Activated T-cell treated with anti-CD3 and anti-CD28 coated beads, Interleukin-2, amount 50 U/mL, for 1 hour (primary cell): ENCODE measurements around the gene ATRN.
A peak's percentile ranks its signal among the peaks of the same experiment; 100 is the strongest.
"Not testable (repeated sequence)": the region's sequence is repeated elsewhere in the genome, so short reads cannot be mapped to it uniquely, and the experiment has no call there.

Experiments used
- DNase-seq: peaks from one replicate; pipeline ENCODE4 v3.0.0-alpha.2; 2020

The ATRN gene

DNA sequence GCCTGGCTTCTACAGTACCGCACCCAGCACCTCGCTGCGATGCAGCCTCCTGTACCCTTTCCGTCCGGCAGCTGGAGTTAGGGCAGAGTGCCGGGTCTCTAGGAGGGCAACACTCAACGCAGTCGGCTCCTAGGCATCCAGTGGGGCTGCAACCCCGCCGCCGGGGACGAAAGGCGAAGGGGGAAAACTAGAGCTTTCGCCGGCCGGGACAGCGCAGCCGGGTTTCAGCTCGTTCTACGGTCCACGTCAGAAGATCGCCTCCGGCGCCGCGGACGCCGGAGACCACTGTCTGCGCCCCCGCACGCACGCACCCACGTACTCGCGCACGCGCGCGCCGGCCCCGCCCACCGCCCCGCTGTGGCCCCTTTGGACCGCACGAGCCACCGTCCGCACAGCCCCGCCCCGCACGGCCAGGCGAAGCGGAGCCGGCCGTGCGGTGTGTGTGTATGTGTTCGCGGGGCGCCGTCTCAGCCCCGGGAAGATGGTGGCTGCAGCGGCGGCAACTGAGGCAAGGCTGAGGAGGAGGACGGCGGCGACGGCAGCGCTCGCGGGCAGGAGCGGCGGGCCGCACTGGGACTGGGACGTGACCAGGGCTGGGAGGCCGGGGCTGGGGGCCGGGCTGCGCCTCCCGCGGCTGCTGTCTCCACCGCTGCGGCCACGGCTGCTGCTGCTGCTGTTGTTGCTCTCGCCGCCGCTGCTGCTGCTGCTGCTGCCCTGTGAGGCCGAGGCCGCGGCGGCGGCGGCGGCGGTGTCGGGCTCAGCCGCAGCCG lies at the start of gene ATRN:
TSS of gene ATRN (plus strand) at position 392 of the 770 bp plus-strand sequence. CDS start at position 482, 90 bp downstream.
- DNase-seq: peak; percentile 89

GRCh38 chr20:3421985-3422384 lies 48.8 kb upstream of the ATRN start:
- DNase-seq: no peak

- DNase-seq: no peak
Observed at GRCh38 chr20:3423126-3423525, 47.7 kb upstream of the ATRN start.

- not testable (repeated sequence) for DNase-seq
Observed at GRCh38 chr20:3426766-3427165, 44.1 kb upstream of the ATRN start.

DNA sequence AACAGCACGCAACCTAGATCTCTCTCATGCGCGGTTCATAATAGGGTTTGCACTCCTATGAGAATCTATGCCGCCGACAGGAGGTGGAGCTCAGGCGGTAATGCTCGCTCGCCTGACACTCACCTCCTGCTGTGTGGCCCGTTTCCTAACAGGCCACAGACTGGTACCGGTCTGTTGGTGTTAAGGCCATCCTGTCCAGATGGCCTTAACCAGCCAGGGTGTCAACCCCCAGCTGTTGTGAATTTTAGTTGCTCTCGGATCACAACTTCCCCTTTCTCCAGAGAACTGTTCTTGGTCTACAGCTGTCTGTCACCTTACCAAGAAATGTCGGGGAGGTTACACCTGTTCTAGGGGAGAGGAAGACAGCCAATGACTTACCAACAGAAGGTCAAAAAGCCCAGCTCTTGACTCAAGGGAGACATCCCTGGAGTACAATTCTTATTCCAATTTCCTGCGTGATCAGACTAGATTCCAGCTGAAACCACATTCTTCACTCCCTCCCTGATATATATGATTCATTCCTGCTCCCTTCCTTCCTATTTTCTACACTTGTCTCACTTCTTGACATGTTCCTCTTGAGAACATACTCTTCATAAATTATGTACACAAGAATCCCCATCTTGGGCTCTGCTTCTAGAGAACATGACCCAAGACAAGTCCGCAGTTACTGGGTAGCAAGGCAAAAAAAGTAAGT lies 40.3 kb upstream of the ATRN start:
- no peak for DNase-seq

- no peak for DNase-seq
Observed at GRCh38 chr20:3431109-3431508, 39.7 kb upstream of the ATRN start.

DNA sequence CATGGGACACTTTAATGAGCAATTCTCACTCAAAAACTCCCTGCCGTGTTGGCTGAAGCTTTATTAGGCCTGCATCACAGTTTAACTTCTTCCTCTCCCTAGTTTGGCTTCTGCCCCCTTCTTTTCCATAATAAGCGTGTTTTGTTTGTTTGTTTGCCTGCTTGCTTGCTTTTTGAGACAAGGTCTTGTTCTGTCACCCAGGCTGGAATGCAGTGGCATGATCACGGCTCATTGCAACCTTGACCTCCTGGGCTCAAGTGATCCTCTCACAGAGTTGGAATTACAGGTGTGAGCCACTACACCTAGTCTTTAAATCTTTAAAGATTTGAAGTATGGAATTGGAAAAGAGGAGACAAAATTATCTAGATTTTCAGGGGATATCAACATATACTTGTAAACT lies 38.0 kb upstream of the ATRN start:
- no peak for DNase-seq

DNA sequence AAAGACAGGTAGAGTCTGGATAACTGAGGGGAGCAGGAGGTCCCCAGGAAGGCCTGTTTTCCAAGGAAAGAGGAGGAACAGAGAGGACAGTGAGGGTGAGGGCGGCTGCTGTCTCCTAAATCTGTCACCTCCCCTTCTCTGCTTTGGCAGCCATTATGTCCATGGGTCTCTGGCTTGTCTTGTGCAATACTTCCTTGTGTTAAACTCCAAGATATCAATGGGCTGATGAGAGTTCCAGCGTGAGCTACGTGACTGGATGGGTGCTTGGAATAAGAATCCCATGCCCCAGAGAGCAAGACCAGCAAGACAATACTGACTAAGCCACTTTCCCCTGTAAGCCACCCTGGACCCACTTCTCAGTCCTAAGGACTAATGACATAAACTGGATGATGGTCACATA lies 37.1 kb upstream of the ATRN start:
- DNase-seq: no peak

DNA sequence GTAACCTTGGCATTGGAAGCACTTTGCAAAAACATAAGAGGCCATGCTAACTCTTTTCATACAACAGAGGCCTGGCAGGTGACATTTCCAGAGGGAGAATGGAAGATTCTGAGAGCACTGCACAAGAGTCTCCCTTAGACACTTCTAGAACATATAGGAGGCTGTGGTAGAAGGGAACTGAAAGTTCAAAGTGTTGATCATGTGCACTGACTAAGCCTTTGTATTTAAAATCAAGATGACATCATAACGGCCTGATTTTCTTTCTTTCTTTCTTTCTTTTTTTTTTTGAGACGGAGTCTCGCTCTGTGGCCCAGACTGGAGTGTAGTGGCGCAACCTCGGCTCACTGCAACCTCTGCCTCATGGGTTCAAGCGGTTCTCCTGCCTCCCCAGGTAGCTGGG lies 36.6 kb upstream of the ATRN start:
- no peak for DNase-seq

- DNase-seq: no peak
Observed at GRCh38 chr20:3436864-3437574, 33.8 kb upstream of the ATRN start.

DNA sequence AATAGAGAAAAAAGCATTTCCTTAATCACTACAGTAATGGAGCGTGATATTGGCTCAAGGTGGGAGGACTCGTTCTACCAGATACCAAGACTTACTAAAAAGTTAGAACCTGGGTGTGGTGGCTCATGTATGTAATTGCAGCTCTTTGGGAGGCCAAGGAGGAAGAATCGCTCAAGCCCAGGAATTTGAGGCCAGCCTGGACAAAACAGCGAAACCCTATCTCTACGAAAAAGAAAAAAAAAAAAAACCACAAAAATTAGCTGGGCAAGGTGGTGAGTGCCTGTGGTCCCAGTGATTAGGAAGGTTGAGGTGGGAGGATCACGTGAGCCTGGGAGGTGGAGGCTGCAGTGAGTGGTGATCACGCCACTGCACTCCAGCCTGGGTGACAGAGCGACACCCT lies 24.0 kb upstream of the ATRN start:
- DNase-seq: no peak

DNA sequence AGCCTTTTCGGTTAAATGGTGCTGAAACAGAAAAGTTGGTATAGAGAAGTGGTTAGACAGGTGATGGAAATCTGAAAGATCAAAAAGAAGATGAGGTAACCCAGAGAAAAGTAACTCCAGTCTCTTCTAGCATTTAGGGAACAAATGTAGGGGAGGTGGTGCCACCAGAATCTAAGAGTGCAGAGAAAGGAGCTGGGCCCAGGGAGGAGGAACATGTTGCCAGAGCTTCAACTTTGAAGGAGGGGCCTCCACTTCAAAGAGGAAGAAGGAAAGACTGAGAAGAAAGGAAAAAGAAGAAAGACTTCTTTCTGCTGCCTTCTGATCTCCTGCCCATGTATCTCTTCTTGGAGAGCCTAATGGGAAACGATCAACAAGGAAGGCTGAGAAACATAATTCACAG lies 23.5 kb upstream of the ATRN start:
- no peak for DNase-seq

DNA sequence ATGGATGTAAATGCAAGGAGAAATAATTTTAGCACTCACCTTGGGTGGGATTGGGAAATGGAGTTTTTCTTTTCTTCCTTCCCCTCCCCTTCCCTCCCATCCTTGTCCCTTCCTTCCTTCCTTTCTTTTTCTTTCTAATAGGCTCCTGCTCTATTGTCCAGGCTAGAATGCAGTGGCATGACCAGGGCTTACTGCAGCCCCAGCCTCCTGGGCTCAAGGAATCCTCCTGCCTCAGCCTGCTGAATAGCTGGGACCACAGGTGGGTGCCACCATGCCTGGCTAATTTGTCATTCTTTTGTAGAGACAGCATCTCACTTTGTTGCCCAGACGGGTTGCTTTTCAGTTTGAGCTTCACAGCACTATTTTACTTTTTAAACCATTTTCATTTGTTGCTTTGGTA lies 21.5 kb upstream of the ATRN start:
- no peak for DNase-seq

DNA sequence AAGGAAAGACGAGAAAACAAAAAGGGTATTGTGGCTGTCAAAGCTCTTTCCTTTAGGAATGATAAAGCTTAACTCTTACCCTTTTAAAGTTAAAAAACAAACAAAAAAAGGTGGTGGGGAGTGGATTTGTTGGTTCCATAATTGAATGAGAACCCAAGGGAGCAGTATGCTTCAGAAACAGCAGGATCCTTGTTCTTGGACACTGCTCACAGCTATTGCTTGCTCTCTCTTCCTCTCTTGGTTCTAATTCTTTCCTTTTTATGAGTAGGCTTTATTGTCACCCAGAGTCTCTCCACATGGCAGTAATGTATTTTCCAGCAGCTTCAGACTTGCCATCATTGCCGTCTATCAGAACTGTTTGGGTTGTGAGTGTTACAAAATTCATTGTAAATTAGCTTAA lies 18.7 kb upstream of the ATRN start:
- DNase-seq: no peak

GRCh38 chr20:3452690-3453089 lies 18.1 kb upstream of the ATRN start:
- DNase-seq: no peak

DNA sequence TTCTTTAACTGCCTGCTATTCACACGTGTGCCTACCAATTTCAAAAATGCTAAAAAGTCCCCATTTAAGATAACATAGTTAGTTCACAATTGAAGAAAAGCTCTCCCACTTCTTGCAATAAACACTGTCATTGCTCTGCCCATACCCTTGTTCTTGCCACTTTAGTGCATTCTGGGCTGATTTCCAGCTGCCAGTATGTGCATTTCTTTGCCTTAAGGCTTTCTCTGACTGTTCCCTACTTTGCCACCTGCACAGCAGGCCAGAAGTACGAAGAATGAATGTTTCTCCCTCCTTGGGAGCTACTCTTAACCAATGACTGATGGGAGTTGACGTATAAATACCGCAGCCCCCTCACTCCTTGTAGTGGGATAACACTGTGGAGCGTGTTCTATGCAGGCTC lies 16.0 kb upstream of the ATRN start:
- DNase-seq: no peak

DNA sequence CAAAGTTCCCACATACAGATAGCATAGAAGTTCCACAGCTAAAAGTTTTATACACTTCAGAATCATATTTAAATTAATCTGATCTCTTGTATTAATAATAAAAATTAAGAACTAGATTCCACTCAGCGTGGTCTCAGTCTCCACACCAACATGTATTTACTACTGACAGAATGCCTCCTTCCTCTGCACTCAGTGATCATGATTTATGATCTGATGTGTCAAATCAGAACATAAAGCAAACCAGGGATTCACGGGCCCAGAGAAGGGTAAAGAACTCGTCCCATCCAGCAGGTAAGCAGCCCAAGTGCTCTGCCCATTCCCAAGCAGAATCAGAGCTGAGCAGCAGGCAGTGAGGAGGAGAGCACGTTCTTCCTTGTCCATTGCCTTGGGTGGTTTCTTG lies 14.2 kb upstream of the ATRN start:
- no peak for DNase-seq

DNA sequence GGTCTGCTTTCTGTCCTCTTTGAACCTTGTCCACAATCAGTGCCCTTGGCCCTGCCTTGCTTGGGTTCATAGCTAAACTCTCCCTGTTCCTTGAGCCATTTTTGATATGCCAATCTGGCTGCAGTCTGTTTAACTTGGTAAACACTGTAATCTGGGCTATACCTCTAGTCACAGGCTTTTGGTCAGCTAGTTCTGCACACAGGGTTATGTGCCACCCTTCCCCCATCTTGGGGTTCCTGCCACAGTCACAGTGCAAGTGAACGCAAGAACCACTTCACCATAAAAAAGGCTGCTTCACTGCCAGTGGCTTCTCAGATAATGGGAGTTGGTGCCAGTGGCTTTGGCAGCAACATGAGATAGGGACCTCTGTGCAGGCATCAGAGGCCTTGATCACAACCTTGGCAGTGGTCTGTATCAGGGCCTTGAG lies 10.9 kb upstream of the ATRN start:
- DNase-seq: no peak

DNA sequence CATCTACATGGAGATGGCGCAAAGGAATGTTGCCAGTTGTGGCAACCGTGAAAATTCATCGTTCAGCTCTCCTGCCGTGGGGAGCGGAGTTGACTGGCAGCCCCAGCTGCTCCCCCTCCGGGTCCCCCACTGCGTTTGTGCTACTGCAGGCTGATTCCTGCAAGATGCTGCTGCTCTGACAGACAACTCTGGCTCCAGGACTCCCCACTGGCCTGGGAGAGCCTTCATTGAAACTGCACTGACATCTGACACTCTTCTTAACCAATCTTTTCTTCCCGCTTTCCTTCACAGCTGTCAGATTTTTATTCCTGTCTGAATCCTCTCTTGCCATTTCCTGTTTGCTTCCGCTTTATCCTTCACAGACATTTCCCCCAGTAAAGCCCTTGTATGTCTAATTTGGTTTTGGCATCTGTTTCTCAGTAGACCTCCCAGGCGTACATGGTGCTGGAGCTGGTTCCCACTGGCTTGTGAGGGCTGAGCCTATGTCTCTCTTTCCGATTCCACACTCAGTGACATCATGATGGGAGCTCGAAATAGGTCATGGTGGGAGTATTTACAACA lies 9.5 kb upstream of the ATRN start:
- no peak for DNase-seq

GRCh38 chr20:3461911-3462677 lies 8.7 kb upstream of the ATRN start:
- no peak for DNase-seq

- DNase-seq: no peak
Observed at GRCh38 chr20:3464166-3464565, 6.7 kb upstream of the ATRN start.

DNA sequence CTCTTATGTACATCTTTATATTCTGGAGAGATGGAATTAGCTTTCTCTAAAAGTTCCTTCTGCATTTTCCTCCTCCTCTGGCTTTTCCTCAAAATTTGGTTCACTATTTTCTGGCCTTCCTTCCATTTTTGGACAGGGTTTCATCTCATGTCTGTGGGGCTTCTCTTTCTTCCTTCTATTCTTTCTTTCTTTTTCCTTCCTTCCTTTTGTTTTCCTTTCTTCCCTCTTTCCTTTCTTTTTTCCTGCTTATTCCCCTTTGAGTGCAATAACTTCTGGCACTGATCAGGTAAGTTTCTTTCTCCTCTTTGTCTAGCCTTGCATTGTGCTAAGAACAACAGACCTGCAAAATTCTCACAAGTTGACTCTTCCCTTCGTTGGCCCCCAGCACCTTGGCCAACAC lies 5.5 kb upstream of the ATRN start:
- no peak for DNase-seq

DNA sequence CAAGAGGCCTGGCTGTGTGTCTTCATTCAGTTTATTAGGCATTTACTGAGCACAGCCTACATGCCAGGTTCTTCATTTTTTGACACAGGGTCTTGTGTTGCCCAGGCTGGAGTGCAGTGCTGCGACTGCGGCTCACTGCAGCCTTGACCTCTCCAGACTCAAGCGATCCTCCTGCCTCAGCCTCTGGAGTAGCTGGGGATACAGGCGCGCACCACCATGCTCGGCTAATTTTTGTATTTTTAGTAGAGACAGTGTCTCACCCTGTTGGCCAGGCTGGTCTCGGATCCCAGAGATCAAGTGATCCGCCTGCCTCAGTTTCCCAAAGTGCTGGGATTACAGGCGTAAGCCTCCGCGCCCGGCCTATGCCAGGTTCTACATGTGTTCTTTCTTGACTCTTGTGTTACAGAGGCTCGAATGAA lies 601 bp upstream of the ATRN start:
- DNase-seq: no peak
